ENCODE results near the gene ACYP1. TPM values are rescaled to one million over a fixed set of nuclear protein-coding genes. Genes with fewer than 3 reads are reported as not detected.
A peak's percentile ranks its signal among the peaks of the same experiment; 100 is the strongest.

Gene ACYP1
- total RNA-seq, 1 donor from 2014 or later, result 17.3 TPM

DNA sequence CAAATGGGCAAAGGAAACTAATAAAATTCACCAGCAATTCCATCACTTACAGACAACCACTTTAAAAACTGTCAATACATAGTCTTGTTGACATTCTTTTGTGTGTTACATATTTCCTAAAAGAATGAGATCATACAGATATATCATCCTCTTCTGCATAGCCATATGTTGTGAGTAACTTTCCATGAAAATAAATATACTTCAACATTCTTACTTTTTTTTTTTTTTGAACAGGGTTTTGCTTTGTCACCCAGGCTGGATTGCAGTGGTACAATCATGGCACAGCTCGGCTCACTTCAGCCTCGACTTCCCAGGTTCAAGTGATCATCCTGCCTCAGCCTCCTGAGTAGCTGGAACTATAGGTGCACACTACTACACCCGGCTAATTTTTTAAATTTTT lies 26.5 kb upstream of the ACYP1 start:
- H3K9me3 Mint-ChIP-seq, result no peaks in the 10 kb centered on the region
- no peak overlapping the region for H3K27ac Mint-ChIP-seq
- DNase-seq (ENCODE audit: low spot score in 2 of 2, unreplicated experiment in 2 of 2), result no peak
- H3K4me1 Mint-ChIP-seq, result no peaks in the 10 kb centered on the region
- H3K4me3 Mint-ChIP-seq, result no peak overlapping the region
- TF ChIP-seq CTCF (IDR thresholded peaks at IDR 0.05; ENCODE audit: unreplicated experiment), result no peak
- H3K27me3 Mint-ChIP-seq (ENCODE audit: low read depth), result no peaks in the 10 kb centered on the region
- peaks cover 47% of the 10 kb centered on the region for H3K36me3 Mint-ChIP-seq

GRCh38 chr14:75088566-75089373 lies 24.9 kb upstream of the ACYP1 start:
- Mint-ChIP-seq H3K36me3 (peaks cover 51% of the 10 kb centered on the region), H3K27ac (no peak overlapping the region), H3K27me3 (ENCODE audit: low read depth) (no peaks in the 10 kb centered on the region), H3K9me3 (no peaks in the 10 kb centered on the region), H3K4me3 (no peak overlapping the region), H3K4me1 (no peaks in the 10 kb centered on the region)
- peak; percentile 50 for TF ChIP-seq CTCF (IDR thresholded peaks at IDR 0.05; ENCODE audit: unreplicated experiment)
- peak in 1 of 2 experiments; percentile 50 for DNase-seq (ENCODE audit: low spot score in 2 of 2, unreplicated experiment in 2 of 2)

DNA sequence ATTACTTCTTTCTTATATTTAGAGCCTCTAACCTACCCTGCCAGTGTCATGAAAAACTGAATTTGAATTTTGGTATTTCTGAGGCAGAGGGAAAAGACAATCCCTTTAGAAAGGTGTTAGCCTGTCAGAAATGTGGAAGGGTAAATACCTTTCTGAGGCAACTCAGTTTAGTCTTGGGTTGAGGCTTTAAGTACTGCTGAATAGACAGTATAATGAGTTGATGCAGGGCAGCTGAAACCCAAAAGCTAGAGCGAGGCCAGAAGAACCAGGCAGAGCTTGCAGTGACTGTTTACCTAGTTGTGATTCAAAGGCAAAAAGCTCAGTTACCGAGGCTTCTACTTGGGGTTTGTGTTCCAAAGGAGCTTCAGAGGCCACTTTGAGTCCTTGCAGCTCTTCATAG lies 24.3 kb upstream of the ACYP1 start:
- TF ChIP-seq CTCF (IDR thresholded peaks at IDR 0.05; ENCODE audit: unreplicated experiment), result no peak
- Mint-ChIP-seq H3K4me1 (no peaks in the 10 kb centered on the region), H3K4me3 (no peak overlapping the region), H3K27me3 (ENCODE audit: low read depth) (no peaks in the 10 kb centered on the region), H3K27ac (no peak overlapping the region), H3K9me3 (no peaks in the 10 kb centered on the region), H3K36me3 (peaks cover 51% of the 10 kb centered on the region)
- no peak for DNase-seq (ENCODE audit: low spot score in 2 of 2, unreplicated experiment in 2 of 2)

GRCh38 chr14:75084513-75084912 lies 20.7 kb upstream of the ACYP1 start:
- peaks cover 48% of the 10 kb centered on the region for H3K36me3 Mint-ChIP-seq

DNA sequence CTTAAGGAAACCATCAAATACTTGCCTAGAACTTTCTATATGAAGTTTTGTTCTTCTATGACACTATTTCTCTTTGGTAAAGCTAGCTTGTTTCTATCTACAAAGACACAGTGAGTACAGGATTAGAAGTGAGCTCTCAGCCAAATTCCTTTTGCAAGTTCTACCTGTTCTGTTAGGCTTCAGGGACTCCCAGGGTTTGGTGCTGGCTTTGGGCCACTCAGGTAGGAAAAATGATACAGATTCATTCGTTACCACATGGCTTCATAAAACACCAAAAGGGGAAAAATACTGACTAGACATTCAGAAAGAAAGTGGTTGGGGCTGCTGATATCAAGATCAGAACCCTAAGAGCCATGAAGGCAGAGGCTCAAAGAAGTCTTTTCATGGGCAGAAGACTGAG lies 19.4 kb upstream of the ACYP1 start:
- no peak for TF ChIP-seq CTCF (IDR thresholded peaks at IDR 0.05; ENCODE audit: unreplicated experiment)
- Mint-ChIP-seq H3K9me3 (no peaks in the 10 kb centered on the region), H3K36me3 (peaks cover 43% of the 10 kb centered on the region), H3K27ac (no peak overlapping the region), H3K4me1 (no peaks in the 10 kb centered on the region), H3K27me3 (ENCODE audit: low read depth) (no peaks in the 10 kb centered on the region), H3K4me3 (no peak overlapping the region)
- no peak for DNase-seq (ENCODE audit: low spot score in 2 of 2, unreplicated experiment in 2 of 2)

More at GRCh38 chr14:75084513-75084912, 20.7 kb upstream of the ACYP1 start:
- no peak overlapping the region for H3K4me3 Mint-ChIP-seq
- TF ChIP-seq CTCF (IDR thresholded peaks at IDR 0.05; ENCODE audit: unreplicated experiment), result no peak
- H3K9me3 Mint-ChIP-seq, result no peaks in the 10 kb centered on the region
- no peaks in the 10 kb centered on the region for H3K27me3 Mint-ChIP-seq (ENCODE audit: low read depth)
- no peak for DNase-seq (ENCODE audit: low spot score in 2 of 2, unreplicated experiment in 2 of 2)
- no peaks in the 10 kb centered on the region for H3K4me1 Mint-ChIP-seq
- H3K27ac Mint-ChIP-seq, result no peak overlapping the region
